Germinal center (tissue), 1 donor: ENCODE measurements around the gene COX4I1.

Experiments used
- DNase-seq: peaks from one replicate; pipeline ENCODE4 v3.0.0; 2012; ENCODE audit warnings: mixed read lengths, low spot score

Gene COX4I1

GRCh38 chr16:85799497-85800320, at the start of gene COX4I1, which contains the start of gene EMC8:
COX4I1 (plus strand) TSS chr16:85799695; CDS start chr16:85801206, 1,511 bp downstream.
EMC8 (minus strand) TSS chr16:85799544; CDS start chr16:85799295, 249 bp downstream.
- peak; percentile 92 for DNase-seq

- DNase-seq = no peak
Measured at GRCh38 chr16:85749771-85750145, 49.7 kb upstream of the COX4I1 start.

GRCh38 chr16:85750146-85750826, 49.2 kb upstream of the COX4I1 start:
- DNase-seq = peak; percentile 64

GRCh38 chr16:85750827-85751697, 48.4 kb upstream of the COX4I1 start, which contains the start of gene C16orf74:
C16orf74 (minus strand) TSS chr16:85751096; CDS start chr16:85735217, 15,879 bp downstream.
- peak; percentile 69 for DNase-seq

- DNase-seq = no peak
Measured at GRCh38 chr16:85751698-85752501, 47.6 kb upstream of the COX4I1 start.

GRCh38 chr16:85752511-85753420, 46.7 kb upstream of the COX4I1 start:
- DNase-seq = peak; percentile 30

GRCh38 chr16:85753559-85753958, 45.9 kb upstream of the COX4I1 start:
- no peak for DNase-seq

- DNase-seq = no peak
Measured at GRCh38 chr16:85753976-85754375, 45.5 kb upstream of the COX4I1 start.

- DNase-seq = peak; percentile 62
Measured at GRCh38 chr16:85754413-85754812, 45.1 kb upstream of the COX4I1 start.

GRCh38 chr16:85755929-85756768, 43.3 kb upstream of the COX4I1 start:
- peak; percentile 69 for DNase-seq

GRCh38 chr16:85757341-85757822, 42.1 kb upstream of the COX4I1 start:
- DNase-seq = no peak

- peak; percentile 69 for DNase-seq
Measured at GRCh38 chr16:85759136-85759535, 40.4 kb upstream of the COX4I1 start.

GRCh38 chr16:85759631-85760419, 39.7 kb upstream of the COX4I1 start:
- peak; percentile 61 for DNase-seq

- peak; percentile 54 for DNase-seq
Measured at GRCh38 chr16:85761861-85762260, 37.6 kb upstream of the COX4I1 start.

GRCh38 chr16:85762970-85763369, 36.5 kb upstream of the COX4I1 start:
- no peak for DNase-seq

GRCh38 chr16:85763616-85764015, 35.9 kb upstream of the COX4I1 start:
- DNase-seq = no peak

GRCh38 chr16:85765211-85765610, 34.3 kb upstream of the COX4I1 start:
- no peak for DNase-seq

- DNase-seq = no peak
Measured at GRCh38 chr16:85765767-85766166, 33.7 kb upstream of the COX4I1 start.
